ENCODE data around the gene SNW1. TPM values are rescaled to one million over a fixed set of nuclear protein-coding genes. Genes with fewer than 3 reads are reported as not detected.

The SNW1 gene
- total RNA-seq, 2 experiments from 2014 or later = 64.7 to 107 TPM

DNA sequence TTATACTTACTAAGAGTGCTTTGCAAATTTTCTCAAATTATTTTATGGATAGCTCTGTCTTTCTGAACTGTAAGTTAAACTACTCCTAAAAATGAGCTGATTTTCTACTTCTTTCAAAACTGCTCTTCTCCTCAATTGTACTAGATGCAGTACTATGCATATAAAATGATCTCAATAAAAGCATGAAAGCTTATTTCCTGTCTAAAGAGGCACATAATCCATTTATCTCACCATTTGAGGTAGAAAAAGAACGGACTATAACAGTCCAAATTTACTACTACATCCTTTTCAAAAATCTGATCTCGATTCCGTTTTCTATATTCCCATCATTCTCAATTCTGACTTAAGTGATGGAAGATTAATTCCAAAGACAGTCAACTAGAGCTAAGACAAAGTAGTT lies 38.7 kb downstream of the SNW1 start:
- TF ChIP-seq, protein P1, sequence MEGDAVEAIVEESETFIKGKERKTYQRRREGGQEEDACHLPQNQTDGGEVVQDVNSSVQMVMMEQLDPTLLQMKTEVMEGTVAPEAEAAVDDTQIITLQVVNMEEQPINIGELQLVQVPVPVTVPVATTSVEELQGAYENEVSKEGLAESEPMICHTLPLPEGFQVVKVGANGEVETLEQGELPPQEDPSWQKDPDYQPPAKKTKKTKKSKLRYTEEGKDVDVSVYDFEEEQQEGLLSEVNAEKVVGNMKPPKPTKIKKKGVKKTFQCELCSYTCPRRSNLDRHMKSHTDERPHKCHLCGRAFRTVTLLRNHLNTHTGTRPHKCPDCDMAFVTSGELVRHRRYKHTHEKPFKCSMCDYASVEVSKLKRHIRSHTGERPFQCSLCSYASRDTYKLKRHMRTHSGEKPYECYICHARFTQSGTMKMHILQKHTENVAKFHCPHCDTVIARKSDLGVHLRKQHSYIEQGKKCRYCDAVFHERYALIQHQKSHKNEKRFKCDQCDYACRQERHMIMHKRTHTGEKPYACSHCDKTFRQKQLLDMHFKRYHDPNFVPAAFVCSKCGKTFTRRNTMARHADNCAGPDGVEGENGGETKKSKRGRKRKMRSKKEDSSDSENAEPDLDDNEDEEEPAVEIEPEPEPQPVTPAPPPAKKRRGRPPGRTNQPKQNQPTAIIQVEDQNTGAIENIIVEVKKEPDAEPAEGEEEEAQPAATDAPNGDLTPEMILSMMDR (conservative IDR thresholded peaks at IDR 0.05; ENCODE audit: low read length) = no peak
- no peak for TF ChIP-seq EZH2phosphoT487 (IDR thresholded peaks at IDR 0.05; ENCODE audit: borderline replicate concordance, low read depth, low read length)
- no peak overlapping the region for H2AFZ ChIP-seq (ENCODE audit: low read length)
- H3K9me2 ChIP-seq (ENCODE audit: insufficient read depth, low read length) = no peaks in the 10 kb centered on the region
- intact Hi-C loops (cut with micrococcal nuclease; ENCODE audit: unreplicated experiment) = no loop called here
- no peak for DNase-seq (ENCODE audit: low spot score)
- no peak overlapping the region for H3K4me3 ChIP-seq (ENCODE audit: low read depth, low read length, poor library complexity, severe bottlenecking)
- H3K9me3 ChIP-seq (ENCODE audit: low read length) = no peaks in the 10 kb centered on the region
- no peaks in the 10 kb centered on the region for H3K79me2 ChIP-seq (ENCODE audit: insufficient read depth, low read depth, low read length)
- BruUV-seq (replicated peaks) = no TSS peak
- H3K4me1 ChIP-seq (ENCODE audit: insufficient read depth, low read length, poor library complexity, severe bottlenecking) = no peaks in the 10 kb centered on the region
- no peak overlapping the region for H3K27ac ChIP-seq (ENCODE audit: low read depth, low read length, poor library complexity, severe bottlenecking)
- CTCF ChIA-PET (ENCODE audit: unreplicated experiment) = no interaction called here
- no peak overlapping the region for H3K4me2 ChIP-seq (ENCODE audit: low read length)
- H3K36me3 ChIP-seq (ENCODE audit: insufficient read depth, low read length) = peaks cover 98% of the 10 kb centered on the region
- POLR2A ChIA-PET = interaction anchor here (0.9 to 1.5 kb wide), 2 partner anchors 11 to 30 kb away, joined by 5 to 7 read pairs; no protein-coding TSS in a partner anchor
- no peaks in the 10 kb centered on the region for H4K20me1 ChIP-seq (ENCODE audit: insufficient read depth, low read length)

GRCh38 chr14:77721437-77721836 lies 39.5 kb downstream of the SNW1 start:
- Histone ChIP-seq H3K79me2 (ENCODE audit: insufficient read depth, low read depth, low read length) (no peaks in the 10 kb centered on the region), H2AFZ (ENCODE audit: low read length) (no peak overlapping the region), H3K27ac (ENCODE audit: low read depth, low read length, poor library complexity, severe bottlenecking) (no peak overlapping the region), H4K20me1 (ENCODE audit: insufficient read depth, low read length) (no peaks in the 10 kb centered on the region), H3K4me3 (ENCODE audit: low read depth, low read length, poor library complexity, severe bottlenecking) (no peak overlapping the region), H3K9me3 (ENCODE audit: low read length) (no peaks in the 10 kb centered on the region), H3K4me1 (ENCODE audit: insufficient read depth, low read length, poor library complexity, severe bottlenecking) (no peaks in the 10 kb centered on the region), H3K9me2 (ENCODE audit: insufficient read depth, low read length) (no peaks in the 10 kb centered on the region), H3K4me2 (ENCODE audit: low read length) (no peak overlapping the region), H3K36me3 (ENCODE audit: insufficient read depth, low read length) (peaks cover 98% of the 10 kb centered on the region)
- no peak for DNase-seq (ENCODE audit: low spot score)
- POLR2A ChIA-PET = interaction anchor here (0.8 kb wide), 1 partner anchor 13 kb away, joined by 3 read pairs; the partner anchor contains the start of genes ALKBH1 and SLIRP
- CTCF ChIA-PET (ENCODE audit: unreplicated experiment) = no interaction called here
- no TSS peak for BruUV-seq (replicated peaks)
- TF ChIP-seq EZH2phosphoT487 (IDR thresholded peaks at IDR 0.05; ENCODE audit: borderline replicate concordance, low read depth, low read length) = no peak
- TF ChIP-seq, protein P1 (conservative IDR thresholded peaks at IDR 0.05; ENCODE audit: low read length) = no peak
- intact Hi-C loops (cut with micrococcal nuclease; ENCODE audit: unreplicated experiment) = no loop called here

DNA sequence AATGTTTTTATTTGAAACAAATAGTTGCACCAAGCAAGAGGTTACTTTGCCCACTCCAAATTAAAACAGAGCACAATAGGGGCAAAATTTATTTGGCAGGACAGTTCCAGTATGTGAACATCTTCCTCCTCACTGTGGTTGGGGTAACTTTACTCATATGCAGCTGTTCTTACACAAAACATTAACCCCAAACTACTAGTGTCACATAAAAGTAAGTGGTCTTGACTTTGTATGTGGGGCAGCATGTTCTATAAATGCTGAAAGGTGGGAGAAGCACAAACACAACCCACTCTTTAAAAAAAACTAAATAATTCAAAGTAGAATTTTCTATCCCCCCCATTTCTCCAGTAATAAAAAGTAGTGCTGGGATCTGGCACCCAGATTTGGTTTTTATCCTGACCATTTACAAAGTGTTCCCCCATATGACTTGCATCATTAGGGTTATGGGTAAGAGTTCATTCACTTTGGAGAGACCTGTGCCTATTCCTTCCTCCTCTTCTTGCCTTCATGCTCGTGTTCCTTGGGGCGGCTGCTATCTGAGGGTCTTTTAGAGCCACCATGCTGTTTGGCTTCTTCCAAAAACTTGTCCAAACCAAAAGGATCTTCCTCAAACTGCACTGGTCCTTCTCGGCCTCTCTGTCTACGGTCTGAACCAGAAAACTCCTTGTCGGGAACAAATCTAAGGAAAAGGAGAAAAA lies 43.2 kb downstream of the SNW1 start:
- peaks cover 22% of the 10 kb centered on the region; the same call in 1 of the 2 replicates for H3K79me2 ChIP-seq (ENCODE audit: insufficient read depth, low read depth, low read length)
- peaks cover 97% of the 10 kb centered on the region for H3K36me3 ChIP-seq (ENCODE audit: insufficient read depth, low read length)
- CTCF ChIA-PET (ENCODE audit: unreplicated experiment) = no interaction called here
- H2AFZ ChIP-seq (ENCODE audit: low read length) = no peak overlapping the region
- no peak overlapping the region for H3K4me2 ChIP-seq (ENCODE audit: low read length)
- TF ChIP-seq, protein P1 (conservative IDR thresholded peaks at IDR 0.05; ENCODE audit: low read length) = no peak
- no peak for TF ChIP-seq EZH2phosphoT487 (IDR thresholded peaks at IDR 0.05; ENCODE audit: borderline replicate concordance, low read depth, low read length)
- H3K4me1 ChIP-seq (ENCODE audit: insufficient read depth, low read length, poor library complexity, severe bottlenecking) = no peaks in the 10 kb centered on the region
- no peaks in the 10 kb centered on the region for H3K9me2 ChIP-seq (ENCODE audit: insufficient read depth, low read length)
- H3K9me3 ChIP-seq (ENCODE audit: low read length) = no peaks in the 10 kb centered on the region
- DNase-seq (ENCODE audit: low spot score) = no peak
- H3K27ac ChIP-seq (ENCODE audit: low read depth, low read length, poor library complexity, severe bottlenecking) = no peak overlapping the region
- POLR2A ChIA-PET = interaction anchor here (0.6 to 0.7 kb wide), 2 partner anchors 9 to 76 kb away, joined by 3 read pairs; no protein-coding TSS in a partner anchor
- peaks cover 9% of the 10 kb centered on the region for H4K20me1 ChIP-seq (ENCODE audit: insufficient read depth, low read length)
- TSS peak; percentile 92 for BruUV-seq (replicated peaks)
- intact Hi-C loops (cut with micrococcal nuclease; ENCODE audit: unreplicated experiment) = loop anchor here (5.0 kb wide), 1 partner anchor 100 kb away; no protein-coding TSS in a partner anchor
- H3K4me3 ChIP-seq (ENCODE audit: low read depth, low read length, poor library complexity, severe bottlenecking) = no peak overlapping the region

Measured in OCI-LY7 (cell line).